ENCODE results near the gene STYXL2.

Gene STYXL2

DNA sequence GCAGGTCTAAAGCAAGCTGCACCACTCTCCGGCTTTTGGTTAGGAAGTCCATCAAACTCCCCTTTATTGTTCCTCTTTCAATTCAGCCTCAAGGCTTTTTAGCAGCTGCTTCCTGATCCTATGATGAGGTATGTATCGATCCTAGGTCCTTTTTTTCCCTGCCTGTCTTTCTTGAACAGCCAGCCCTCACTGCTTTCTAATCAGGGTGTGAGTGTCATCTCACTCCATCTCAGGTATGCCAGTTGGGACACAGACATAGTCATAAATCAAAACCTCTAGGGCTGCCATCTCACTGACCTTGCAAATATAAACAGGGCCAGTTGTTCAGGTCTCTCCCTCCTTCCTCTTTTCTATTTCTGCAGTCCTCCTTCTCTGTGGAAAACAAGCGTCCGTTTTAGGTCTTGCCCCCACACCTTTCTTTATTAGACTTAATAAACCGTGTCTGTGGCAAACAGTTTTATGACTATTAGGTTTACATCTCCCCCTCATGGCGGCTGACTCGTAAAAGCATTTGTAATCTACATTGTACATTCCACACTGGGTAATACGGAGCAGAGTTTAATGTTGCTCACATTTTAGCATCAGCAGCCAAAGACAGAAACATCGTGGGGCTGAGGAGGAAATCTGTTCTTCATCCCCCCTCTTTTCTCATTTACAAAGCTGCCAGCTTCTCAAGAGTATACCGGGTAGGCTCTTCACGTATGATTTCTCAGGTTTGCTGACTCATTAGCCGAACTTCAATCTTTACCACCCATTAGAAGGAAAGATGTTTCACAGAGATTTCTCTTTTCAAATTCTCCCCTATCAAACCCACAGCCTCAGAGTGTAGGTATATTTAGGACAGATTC lies 11.6 kb downstream of the STYXL2 start:
- Histone ChIP-seq H3K4me3 (replicated peaks; ENCODE audit: insufficient read depth, low read length) (peak overlapping the region; percentile 1; the same call in 1 of the 2 replicates), H3K27me3 (ENCODE audit: insufficient read depth, poor library complexity, severe bottlenecking) (no peaks in the 10 kb centered on the region), H3K27ac (replicated peaks) (no peak overlapping the region)
- TF ChIP-seq SPI1 (IDR thresholded peaks at IDR 0.05; ENCODE audit: borderline replicate concordance, low read depth): no peak
- TF ChIP-seq POLR2AphosphoS5 (IDR thresholded peaks at IDR 0.05; ENCODE audit: low read depth): no peak
- TF ChIP-seq, protein P1, sequence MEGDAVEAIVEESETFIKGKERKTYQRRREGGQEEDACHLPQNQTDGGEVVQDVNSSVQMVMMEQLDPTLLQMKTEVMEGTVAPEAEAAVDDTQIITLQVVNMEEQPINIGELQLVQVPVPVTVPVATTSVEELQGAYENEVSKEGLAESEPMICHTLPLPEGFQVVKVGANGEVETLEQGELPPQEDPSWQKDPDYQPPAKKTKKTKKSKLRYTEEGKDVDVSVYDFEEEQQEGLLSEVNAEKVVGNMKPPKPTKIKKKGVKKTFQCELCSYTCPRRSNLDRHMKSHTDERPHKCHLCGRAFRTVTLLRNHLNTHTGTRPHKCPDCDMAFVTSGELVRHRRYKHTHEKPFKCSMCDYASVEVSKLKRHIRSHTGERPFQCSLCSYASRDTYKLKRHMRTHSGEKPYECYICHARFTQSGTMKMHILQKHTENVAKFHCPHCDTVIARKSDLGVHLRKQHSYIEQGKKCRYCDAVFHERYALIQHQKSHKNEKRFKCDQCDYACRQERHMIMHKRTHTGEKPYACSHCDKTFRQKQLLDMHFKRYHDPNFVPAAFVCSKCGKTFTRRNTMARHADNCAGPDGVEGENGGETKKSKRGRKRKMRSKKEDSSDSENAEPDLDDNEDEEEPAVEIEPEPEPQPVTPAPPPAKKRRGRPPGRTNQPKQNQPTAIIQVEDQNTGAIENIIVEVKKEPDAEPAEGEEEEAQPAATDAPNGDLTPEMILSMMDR (IDR thresholded peaks at IDR 0.05; ENCODE audit: insufficient read depth, low read length): no peak
- TF ChIP-seq REST (IDR thresholded peaks at IDR 0.05; ENCODE audit: insufficient replicate concordance, low read depth): no peak
- DNase-seq (ENCODE audit: low read depth in 1 of 2, low spot score in 1 of 2): no peak

- no peak for DNase-seq (ENCODE audit: low read depth in 1 of 2, low spot score in 1 of 2)
- no peaks in the 10 kb centered on the region for H3K27me3 ChIP-seq (ENCODE audit: insufficient read depth, poor library complexity, severe bottlenecking)
- no peak overlapping the region for H3K27ac ChIP-seq (replicated peaks)
- TF ChIP-seq REST (IDR thresholded peaks at IDR 0.05; ENCODE audit: insufficient replicate concordance, low read depth): no peak
- no peak for TF ChIP-seq POLR2AphosphoS5 (IDR thresholded peaks at IDR 0.05; ENCODE audit: low read depth)
- TF ChIP-seq, protein P1 (IDR thresholded peaks at IDR 0.05; ENCODE audit: insufficient read depth, low read length): no peak
- no peak for TF ChIP-seq GABPA (IDR thresholded peaks at IDR 0.05; ENCODE audit: low read depth)
- TF ChIP-seq SPI1 (IDR thresholded peaks at IDR 0.05; ENCODE audit: borderline replicate concordance, low read depth): no peak
- H3K4me3 ChIP-seq (replicated peaks; ENCODE audit: insufficient read depth, low read length): no peak overlapping the region
Observed at GRCh38 chr1:167106119-167106461, 12.2 kb downstream of the STYXL2 start.

DNA sequence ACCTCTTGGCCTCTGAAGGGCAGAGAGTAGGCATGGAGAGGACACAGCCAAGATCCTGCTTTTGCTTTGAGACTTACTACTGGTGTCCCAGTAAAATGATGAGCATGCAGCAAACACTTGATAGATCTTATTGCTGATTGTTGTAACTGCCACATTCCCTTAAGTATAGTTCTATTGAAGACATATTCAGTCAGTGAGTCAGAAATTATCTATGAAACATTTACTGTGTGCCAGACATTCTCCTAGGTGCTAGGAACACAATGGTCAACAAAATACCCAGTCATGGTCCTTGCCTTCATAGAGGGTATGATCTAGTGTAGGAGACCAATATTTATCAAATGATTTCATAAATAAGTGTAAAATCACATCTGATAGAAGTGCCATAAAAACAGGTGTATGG lies 13.6 kb downstream of the STYXL2 start:
- Histone ChIP-seq H3K27ac (replicated peaks) (no peak overlapping the region), H3K27me3 (ENCODE audit: insufficient read depth, poor library complexity, severe bottlenecking) (no peaks in the 10 kb centered on the region), H3K4me3 (replicated peaks; ENCODE audit: insufficient read depth, low read length) (no peak overlapping the region)
- DNase-seq (ENCODE audit: low read depth in 1 of 2, low spot score in 1 of 2): no peak
- no peak for TF ChIP-seq GABPA (IDR thresholded peaks at IDR 0.05; ENCODE audit: low read depth)
- no peak for TF ChIP-seq REST (IDR thresholded peaks at IDR 0.05; ENCODE audit: insufficient replicate concordance, low read depth)
- TF ChIP-seq SPI1 (IDR thresholded peaks at IDR 0.05; ENCODE audit: borderline replicate concordance, low read depth): no peak
- TF ChIP-seq POLR2AphosphoS5 (IDR thresholded peaks at IDR 0.05; ENCODE audit: low read depth): no peak
- TF ChIP-seq, protein P1 (IDR thresholded peaks at IDR 0.05; ENCODE audit: insufficient read depth, low read length): no peak

All from HL-60 (cell line).